ENCODE results near the gene VAX1. TPM values are rescaled to one million over a fixed set of nuclear protein-coding genes. Genes with fewer than 3 reads are reported as not detected.

VAX1 gene
- total and polyA plus RNA-seq, 2 donors (not counting 3 experiments of a cell fraction or from before 2014, with no cell fraction given) = not detected

DNA sequence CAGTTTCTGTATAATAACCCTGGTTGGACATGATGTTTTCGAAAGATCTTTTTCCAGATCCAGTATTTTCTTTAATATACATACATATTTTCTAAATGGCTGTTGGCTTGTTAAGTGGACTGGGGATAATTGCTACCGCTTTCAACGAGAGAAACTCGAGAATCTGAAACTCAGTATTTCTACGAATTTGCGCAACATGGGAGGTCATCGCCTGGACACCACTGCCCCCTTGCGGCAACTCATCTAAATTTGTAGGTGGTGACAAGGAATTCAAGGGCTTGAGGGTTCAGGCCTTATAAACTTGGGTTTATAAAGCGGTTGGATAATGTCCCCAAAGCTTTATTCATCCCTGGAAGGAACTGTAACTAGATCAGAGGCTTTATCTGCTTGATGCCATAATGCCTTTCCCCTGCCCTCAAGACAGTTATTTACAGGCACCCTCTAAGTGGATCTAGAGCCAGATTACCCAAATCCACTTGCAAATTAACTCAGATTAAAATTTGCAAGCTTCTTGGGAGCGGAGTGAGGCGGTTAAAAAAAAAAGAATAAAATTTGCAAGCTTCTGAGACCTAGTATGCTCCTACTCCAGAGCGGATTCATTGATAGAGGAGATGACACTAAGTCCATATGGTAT lies 37.9 kb upstream of the VAX1 start:
- Histone ChIP-seq H3K27ac (ENCODE audit: insufficient read depth, low read depth, low read length) (no peak overlapping the region), H3K36me3 (ENCODE audit: control insufficient read depth in 2 of 2, extremely low read depth in 1 of 2, insufficient read depth in 2 of 2, low read length in 2 of 2) (no peaks in the 10 kb centered on the region), H3K4me1 (ENCODE audit: control insufficient read depth, extremely low read depth, insufficient read depth, low read length) (peaks cover 9% of the 10 kb centered on the region), H3K27me3 (ENCODE audit: control insufficient read depth in 2 of 2, insufficient read depth in 2 of 2, low read length in 2 of 2) (peaks cover 16 to 24% of the 10 kb centered on the region in 2 experiments), H3K79me2 (ENCODE audit: control insufficient read depth, insufficient read depth, low read length) (no peaks in the 10 kb centered on the region), H3K4me2 (ENCODE audit: insufficient read depth, low read length) (peak overlapping the region; percentile 66), H3K9me3 (replicated peaks; ENCODE audit: control insufficient read depth, insufficient read depth, low read length) (no peaks in the 10 kb centered on the region), H3K9ac (replicated peaks; ENCODE audit: extremely low read depth, insufficient read depth, low read length) (no peak overlapping the region), H3K4me3 (replicated peaks in 1 of 3; ENCODE audit: insufficient read depth in 1 of 3, low read depth in 1 of 3, low read length in 3 of 3) (peak overlapping the region in 2 of 3 experiments; percentile 16 to 33), H3K9me1 (replicated peaks; ENCODE audit: control insufficient read depth, extremely low read depth, insufficient read depth, low read length) (no peaks in the 10 kb centered on the region), H2AFZ (ENCODE audit: low read depth, low read length) (peak overlapping the region; percentile 88), H4K20me1 (replicated peaks; ENCODE audit: control insufficient read depth, extremely low read depth, insufficient read depth, low read length) (no peaks in the 10 kb centered on the region)
- intact Hi-C loops (cut with micrococcal nuclease) = loop anchor here (1.0 to 2.0 kb wide), 6 partner anchors 171 to 494 kb away; partner anchors contain the start of genes HSPA12A and SHTN1
- BruUV-seq (replicated peaks) = no TSS peak
- TF ChIP-seq POLR2A (IDR thresholded peaks at IDR 0.05; ENCODE audit: low read depth, low read length) = no peak
- peak; percentile 72 to 82 for TF ChIP-seq CTCF (IDR thresholded peaks at IDR 0.05; ENCODE audit: extremely low read depth in 1 of 2, insufficient read depth in 1 of 2, low read depth in 1 of 2, low read length in 2 of 2)
- TF ChIP-seq EZH2 (IDR thresholded peaks at IDR 0.05; ENCODE audit: borderline replicate concordance, low read depth, low read length, severe bottlenecking) = no peak
- ChIA-PET CTCF (interaction anchor here (0.6 to 10.1 kb wide), 22 partner anchors 8 to 494 kb away, joined by 3 to 344 read pairs (median 10); partner anchors contain the start of genes KCNK18 and SHTN1), POLR2A (no interaction called here)
- DNase-seq (ENCODE audit: low read depth, low spot score) (peak; percentile 79), FAIRE-seq (peak; percentile 88)
- dilution Hi-C loops (cut with MboI; ENCODE audit: extremely low pct_ligation_motif_present, low sequenced_read_pairs) = no loop called here
